ENCODE data around the gene CCL21. TPM values are rescaled to one million over a fixed set of nuclear protein-coding genes. Genes with fewer than 3 reads are reported as not detected.
A peak's percentile ranks its signal among the peaks of the same experiment; 100 is the strongest.

The CCL21 gene
- total RNA-seq, 1 donor from 2014 or later, result not detected

GRCh38 chr9:34701769-34702736 lies 7.9 kb downstream of the CCL21 start:
- Mint-ChIP-seq H3K27me3 (ENCODE audit: low read depth) (peaks cover 8% of the 10 kb centered on the region), H3K27ac (ENCODE audit: unreplicated experiment) (peak overlapping the region; percentile 62), H3K9me3 (ENCODE audit: low read depth) (no peaks in the 10 kb centered on the region), H3K4me3 (ENCODE audit: unreplicated experiment) (peak overlapping the region; percentile 72), H3K36me3 (ENCODE audit: low read depth) (no peaks in the 10 kb centered on the region), H3K4me1 (ENCODE audit: low read depth) (peaks cover 9% of the 10 kb centered on the region)
- DNase-seq (ENCODE audit: low spot score), result peak; percentile 94
- TF ChIP-seq, protein P1, sequence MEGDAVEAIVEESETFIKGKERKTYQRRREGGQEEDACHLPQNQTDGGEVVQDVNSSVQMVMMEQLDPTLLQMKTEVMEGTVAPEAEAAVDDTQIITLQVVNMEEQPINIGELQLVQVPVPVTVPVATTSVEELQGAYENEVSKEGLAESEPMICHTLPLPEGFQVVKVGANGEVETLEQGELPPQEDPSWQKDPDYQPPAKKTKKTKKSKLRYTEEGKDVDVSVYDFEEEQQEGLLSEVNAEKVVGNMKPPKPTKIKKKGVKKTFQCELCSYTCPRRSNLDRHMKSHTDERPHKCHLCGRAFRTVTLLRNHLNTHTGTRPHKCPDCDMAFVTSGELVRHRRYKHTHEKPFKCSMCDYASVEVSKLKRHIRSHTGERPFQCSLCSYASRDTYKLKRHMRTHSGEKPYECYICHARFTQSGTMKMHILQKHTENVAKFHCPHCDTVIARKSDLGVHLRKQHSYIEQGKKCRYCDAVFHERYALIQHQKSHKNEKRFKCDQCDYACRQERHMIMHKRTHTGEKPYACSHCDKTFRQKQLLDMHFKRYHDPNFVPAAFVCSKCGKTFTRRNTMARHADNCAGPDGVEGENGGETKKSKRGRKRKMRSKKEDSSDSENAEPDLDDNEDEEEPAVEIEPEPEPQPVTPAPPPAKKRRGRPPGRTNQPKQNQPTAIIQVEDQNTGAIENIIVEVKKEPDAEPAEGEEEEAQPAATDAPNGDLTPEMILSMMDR (IDR thresholded peaks at IDR 0.05), result peak; percentile 91

- H3K36me3 Mint-ChIP-seq (ENCODE audit: low read depth), result no peaks in the 10 kb centered on the region
- peaks cover 8% of the 10 kb centered on the region for H3K27me3 Mint-ChIP-seq (ENCODE audit: low read depth)
Measured at GRCh38 chr9:34701023-34701768, 8.7 kb downstream of the CCL21 start.

GRCh38 chr9:34694811-34695210 lies 15.1 kb downstream of the CCL21 start:
- H3K9me3 Mint-ChIP-seq (ENCODE audit: low read depth), result no peaks in the 10 kb centered on the region
- H3K4me3 Mint-ChIP-seq (ENCODE audit: unreplicated experiment), result no peak overlapping the region
- H3K27me3 Mint-ChIP-seq (ENCODE audit: low read depth), result peaks cover under 1% of the 10 kb centered on the region
- TF ChIP-seq, protein P1 (IDR thresholded peaks at IDR 0.05), result no peak
- no peak overlapping the region for H3K27ac Mint-ChIP-seq (ENCODE audit: unreplicated experiment)
- peaks cover 3% of the 10 kb centered on the region for H3K36me3 Mint-ChIP-seq (ENCODE audit: low read depth)
- no peaks in the 10 kb centered on the region for H3K4me1 Mint-ChIP-seq (ENCODE audit: low read depth)
- DNase-seq (ENCODE audit: low spot score), result peak; percentile 2

More at GRCh38 chr9:34701023-34701768, 8.7 kb downstream of the CCL21 start:
- TF ChIP-seq, protein P1 (IDR thresholded peaks at IDR 0.05), result peak; percentile 90
- H3K27ac Mint-ChIP-seq (ENCODE audit: unreplicated experiment), result no peak overlapping the region
- peaks cover 9% of the 10 kb centered on the region for H3K4me1 Mint-ChIP-seq (ENCODE audit: low read depth)
- H3K4me3 Mint-ChIP-seq (ENCODE audit: unreplicated experiment), result peak overlapping the region; percentile 72
- peak; percentile 86 for DNase-seq (ENCODE audit: low spot score)
- H3K9me3 Mint-ChIP-seq (ENCODE audit: low read depth), result no peaks in the 10 kb centered on the region

- no peaks in the 10 kb centered on the region for H3K4me1 Mint-ChIP-seq (ENCODE audit: low read depth)
- peaks cover 3% of the 10 kb centered on the region for H3K36me3 Mint-ChIP-seq (ENCODE audit: low read depth)
- TF ChIP-seq, protein P1 (IDR thresholded peaks at IDR 0.05), result no peak
- no peak for DNase-seq (ENCODE audit: low spot score)
- H3K27me3 Mint-ChIP-seq (ENCODE audit: low read depth), result no peaks in the 10 kb centered on the region
- no peaks in the 10 kb centered on the region for H3K9me3 Mint-ChIP-seq (ENCODE audit: low read depth)
- H3K4me3 Mint-ChIP-seq (ENCODE audit: unreplicated experiment), result no peak overlapping the region
- no peak overlapping the region for H3K27ac Mint-ChIP-seq (ENCODE audit: unreplicated experiment)
Measured at GRCh38 chr9:34693560-34693959, 16.4 kb downstream of the CCL21 start.

DNA sequence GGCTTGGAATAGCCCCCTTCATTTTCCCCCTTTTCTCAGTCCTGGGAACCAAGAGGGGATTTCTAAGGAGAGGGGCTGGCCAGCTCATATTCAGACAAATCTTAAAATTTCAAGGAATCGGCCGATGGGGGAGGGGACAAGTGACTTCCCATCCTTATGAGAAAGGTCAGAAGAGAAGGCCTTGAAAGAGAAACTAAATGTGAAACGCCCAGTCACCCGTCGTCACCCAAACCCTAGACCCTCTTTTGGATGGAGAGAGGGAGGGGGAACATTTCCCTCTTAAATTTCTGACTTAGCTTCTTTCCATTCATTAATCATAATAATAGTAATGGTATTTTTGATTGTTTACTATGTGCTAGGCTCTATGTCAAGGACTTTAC lies 18.0 kb downstream of the CCL21 start:
- no peaks in the 10 kb centered on the region for H3K4me1 Mint-ChIP-seq (ENCODE audit: low read depth)
- H3K4me3 Mint-ChIP-seq (ENCODE audit: unreplicated experiment), result no peak overlapping the region
- TF ChIP-seq, protein P1 (IDR thresholded peaks at IDR 0.05), result no peak
- no peaks in the 10 kb centered on the region for H3K9me3 Mint-ChIP-seq (ENCODE audit: low read depth)
- peaks cover 3% of the 10 kb centered on the region for H3K36me3 Mint-ChIP-seq (ENCODE audit: low read depth)
- peak; percentile 10 for DNase-seq (ENCODE audit: low spot score)
- H3K27ac Mint-ChIP-seq (ENCODE audit: unreplicated experiment), result no peak overlapping the region
- H3K27me3 Mint-ChIP-seq (ENCODE audit: low read depth), result no peaks in the 10 kb centered on the region
